DOHH2 (cell line): ENCODE measurements around the gene ZMYM2.

Experiments
- EZH2phosphoT487 ChIP-seq: fragments of 200-600 bp; sonication (generic); IDR thresholded peaks from 2 replicates; pipeline ENCODE4 v1.6.1; 2017; ENCODE audit warnings: borderline replicate concordance, mild to moderate bottlenecking, antibody characterized with exemption, low read length, moderate library complexity, mixed read lengths
- TF ChIP-seq, protein P1 (sequence below): fragments of 200-600 bp; sonication (generic); IDR thresholded peaks from one replicate; pipeline ENCODE4 v1.5.1; 2014; ENCODE audit warnings: antibody characterized with exemption, mild to moderate bottlenecking, low read depth, low read length; ENCODE audit not compliant: poor library complexity, severe bottlenecking

DNA sequence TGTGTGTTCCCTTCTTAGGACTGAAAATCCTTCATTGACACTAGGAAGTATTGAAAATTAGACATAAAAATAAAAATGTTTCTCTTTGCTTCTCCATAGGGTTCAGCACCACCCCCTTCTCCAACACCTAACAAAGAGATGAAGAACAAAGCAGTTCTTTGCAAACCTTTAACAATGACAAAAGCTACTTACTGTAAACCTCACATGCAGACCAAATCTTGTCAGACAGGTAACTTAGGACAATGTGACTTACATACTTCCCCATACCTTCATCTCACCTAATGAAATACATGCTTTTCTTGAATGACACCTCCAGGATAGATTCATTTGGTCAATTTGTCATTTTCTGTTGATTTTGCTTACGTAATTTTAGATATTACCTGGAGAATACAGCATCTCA lies 99.9 kb downstream of the ZMYM2 start:
- TF ChIP-seq, protein P1, sequence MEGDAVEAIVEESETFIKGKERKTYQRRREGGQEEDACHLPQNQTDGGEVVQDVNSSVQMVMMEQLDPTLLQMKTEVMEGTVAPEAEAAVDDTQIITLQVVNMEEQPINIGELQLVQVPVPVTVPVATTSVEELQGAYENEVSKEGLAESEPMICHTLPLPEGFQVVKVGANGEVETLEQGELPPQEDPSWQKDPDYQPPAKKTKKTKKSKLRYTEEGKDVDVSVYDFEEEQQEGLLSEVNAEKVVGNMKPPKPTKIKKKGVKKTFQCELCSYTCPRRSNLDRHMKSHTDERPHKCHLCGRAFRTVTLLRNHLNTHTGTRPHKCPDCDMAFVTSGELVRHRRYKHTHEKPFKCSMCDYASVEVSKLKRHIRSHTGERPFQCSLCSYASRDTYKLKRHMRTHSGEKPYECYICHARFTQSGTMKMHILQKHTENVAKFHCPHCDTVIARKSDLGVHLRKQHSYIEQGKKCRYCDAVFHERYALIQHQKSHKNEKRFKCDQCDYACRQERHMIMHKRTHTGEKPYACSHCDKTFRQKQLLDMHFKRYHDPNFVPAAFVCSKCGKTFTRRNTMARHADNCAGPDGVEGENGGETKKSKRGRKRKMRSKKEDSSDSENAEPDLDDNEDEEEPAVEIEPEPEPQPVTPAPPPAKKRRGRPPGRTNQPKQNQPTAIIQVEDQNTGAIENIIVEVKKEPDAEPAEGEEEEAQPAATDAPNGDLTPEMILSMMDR = no peak
- TF ChIP-seq EZH2phosphoT487 = no peak
